GM12878 (cell line): ENCODE results near the gene CD84. TPM values are rescaled to one million over a fixed set of nuclear protein-coding genes. Genes with fewer than 3 reads are reported as not detected.

Experiments used
- ATAC-seq: fragments of 200-7000 bp; cut with Tn5 transposase; 3 replicates; pipeline ENCODE4 v1.9.1; 2020; ENCODE audit warnings: mild to moderate bottlenecking, moderate library complexity
- BruUV-seq: library from RNA; stranded (reverse); fragments of 400-500 nt; replicated peaks from 2 replicates; lab custom pipeline; 2021; lab: Mats Ljungman, UMichigan
- CTCF ChIA-PET: fragments of 300-600 bp; sonication (Branson Sonifier 250); formaldehyde crosslinking; extraction: SDS; loops from one replicate; lab custom pipeline; 2021; ENCODE audit warnings: inconsistent platforms; lab: Yijun Ruan, JAX
- POLR2A ChIA-PET: fragments of 350-600 bp; formaldehyde crosslinking; extraction: SDS; loops from one replicate; lab custom pipeline; 2021; ENCODE audit warnings: inconsistent platforms; lab: Charles Lee
- RAD21 ChIA-PET: fragments of 300-600 bp; sonication (Branson Sonifier 250); formaldehyde crosslinking; loops from one replicate; lab custom pipeline; 2023; ENCODE audit warnings: antibody characterized with exemption; ENCODE audit not compliant: unreplicated experiment; lab: Charles Lee
- SMC1A ChIA-PET: fragments of 300-600 bp; sonication (Branson Sonifier 250); formaldehyde crosslinking; loops from one replicate; lab custom pipeline; 2023; ENCODE audit not compliant: unreplicated experiment, uncharacterized antibody; lab: Charles Lee
- DNase-seq: peaks from one replicate; pipeline ENCODE4 v3.0.0-alpha.2; 2011; ENCODE audit warnings: low read depth, low spot score
- FAIRE-seq: peaks from 3 replicates; lab custom pipeline; 2011; peaks lifted over from hg19 to GRCh38; lab: Jason Lieb, UNC
- H2AFZ ChIP-seq: 2 replicates; pipeline ENCODE4 v1.6.0; 2011; ENCODE audit warnings: low read depth, low read length, control low read depth; ENCODE audit not compliant: control insufficient read depth
- H3K27ac ChIP-seq: 2 replicates; pipeline ENCODE4 v1.5.1; 2011; ENCODE audit warnings: control low read depth; ENCODE audit not compliant: control insufficient read depth, insufficient read depth
- H3K27me3 ChIP-seq, 2 experiments: replicated peaks in 1 of 2; 2 replicates each; pipeline versions ENCODE4 v1.6.0 to v1.6.1; 2011; ENCODE audit warnings: low read length in 1 of 2; ENCODE audit not compliant: control insufficient read depth in 2 of 2, insufficient read depth in 2 of 2
- H3K36me3 ChIP-seq, 2 experiments: 2 replicates each; pipeline ENCODE4 v1.5.1; 2011; ENCODE audit warnings: low read length in 1 of 2; ENCODE audit not compliant: control insufficient read depth in 2 of 2, insufficient read depth in 2 of 2
- H3K4me1 ChIP-seq: 2 replicates; pipeline ENCODE4 v1.6.1; 2011; ENCODE audit warnings: mild to moderate bottlenecking, low read length, moderate library complexity, mixed read lengths; ENCODE audit not compliant: control insufficient read depth, insufficient read depth
- H3K4me2 ChIP-seq: 2 replicates; pipeline ENCODE4 v1.6.0; 2011; ENCODE audit warnings: control low read depth; ENCODE audit not compliant: control insufficient read depth, insufficient read depth
- H3K4me3 ChIP-seq: fragments of 200-600 bp; sonication (generic); 2 replicates; pipeline ENCODE4 v1.5.1; 2016
- H3K79me2 ChIP-seq: 2 replicates; pipeline ENCODE4 v1.6.0; 2011; ENCODE audit warnings: low read length; ENCODE audit not compliant: control insufficient read depth, insufficient read depth
- H3K9ac ChIP-seq: 2 replicates; pipeline ENCODE4 v1.8.0; 2011; ENCODE audit warnings: low read length, control low read depth, mixed read lengths; ENCODE audit not compliant: control insufficient read depth, insufficient read depth
- H3K9me3 ChIP-seq: replicated peaks from 3 replicates; pipeline ENCODE4 v1.5.1; 2011; ENCODE audit warnings: mild to moderate bottlenecking, low read length; ENCODE audit not compliant: control insufficient read depth, insufficient read depth
- H4K20me1 ChIP-seq: 2 replicates; pipeline ENCODE4 v1.6.0; 2011; ENCODE audit not compliant: control insufficient read depth, insufficient read depth
- CEBPB ChIP-seq, 2 experiments: fragments of 150-350 bp in 1 of 2; IDR thresholded peaks; 2 replicates each; pipeline ENCODE4 v1.6.1; 2012 to 2014; ENCODE audit warnings: low read depth in 2 of 2, low read length in 2 of 2, borderline replicate concordance in 1 of 2, inconsistent platforms in 1 of 2
- IKZF1 ChIP-seq: fragments of 450-650 bp; conservative IDR thresholded peaks from 2 replicates; pipeline ENCODE4 v1.6.1; 2017; ENCODE audit warnings: antibody characterized with exemption, mild to moderate bottlenecking
- IKZF2 ChIP-seq, 2 experiments: fragments of 450-650 bp; IDR thresholded peaks; 2 replicates each; pipeline ENCODE4 v1.6.1; 2017; ENCODE audit warnings: mild to moderate bottlenecking in 2 of 2, moderate library complexity in 2 of 2
- IRF5 ChIP-seq: fragments of 450-650 bp; IDR thresholded peaks from 2 replicates; pipeline ENCODE4 v1.6.1; 2017; ENCODE audit warnings: borderline replicate concordance
- SMAD1 ChIP-seq: fragments of 450-650 bp; IDR thresholded peaks from 2 replicates; pipeline ENCODE4 v1.6.1; 2018; ENCODE audit warnings: mild to moderate bottlenecking, low read depth; ENCODE audit not compliant: partially characterized antibody
- WGBS: methylation state at CpG from one replicate; pipeline ENCODE4 v1.1.6; 2016; ENCODE audit warnings: low lambda C conversion rate; ENCODE audit not compliant: insufficient replicate concordance, insufficient coverage; ENCODE audit errors: missing lambda C conversion rate; 5-methylcytosine and 5-hydroxymethylcytosine counted together
- in situ Hi-C: fragments of 300-500 bp; cut with MboI; formaldehyde crosslinking; loops from 9 replicates; pipeline ENCODE4 v1.14.3; 2018; ENCODE audit warnings: mixed read lengths
- intact Hi-C: fragments of 100-400 bp; cut with micrococcal nuclease; formaldehyde crosslinking; loops from one replicate; pipeline ENCODE4 v1.14.2; 2022; ENCODE audit not compliant: unreplicated experiment
- polyA plus RNA-seq, 11 experiments: library from polyadenylated mRNA; depleted of rRNA in 4 of 11; unstranded in 6 of 11; stranded (reverse) in 5 of 11; fragments of >200 nt; fragmentation: Nextera tagmentation in 4 of 11; fragmentation: Illumina TruSeq in 1 of 11; extraction: Ambion mirVana in 4 of 11; extraction: Trizol in 1 of 11; gene quantifications; 1 replicate in 1 of 11; 2 replicates in 10 of 11; pipeline versions ENCODE4 v1.2.1 to v1.2.3, GENCODE V29; 2011 to 2016; ENCODE audit warnings: inconsistent platforms in 2 of 11, missing spikeins in 2 of 11, low read depth in 1 of 11
- total RNA-seq, 4 experiments: library from RNA; depleted of rRNA in 3 of 4; stranded (reverse); fragments of >200 nt in 3 of 4; fragmentation: Illumina TruSeq in 1 of 4; extraction: Trizol in 1 of 4; gene quantifications; 2 replicates each; pipeline versions ENCODE4 v1.2.1 to v1.2.3, GENCODE V29; 2013 to 2021

Gene CD84
- total and polyA plus RNA-seq, 10 of the 15 experiments (the other 5 are each of a cell fraction or from before 2014, with no cell fraction given) = 3.4 to 20.3 (median 11.7) TPM

- no TSS peak for BruUV-seq
- Histone ChIP-seq H3K9ac (peak overlapping the region; percentile 28), H3K27me3 (no peaks in the 10 kb centered on the region), H4K20me1 (no peaks in the 10 kb centered on the region), H2AFZ (no peak overlapping the region; the same call in 1 of the 2 replicates), H3K27ac (peak overlapping the region; percentile 97), H3K4me2 (peak overlapping the region; percentile 73), H3K4me1 (peaks cover 30% of the 10 kb centered on the region), H3K4me3 (peak overlapping the region; percentile 63), H3K36me3 (no peaks in the 10 kb centered on the region), H3K9me3 (no peaks in the 10 kb centered on the region), H3K79me2 (peaks cover 43% of the 10 kb centered on the region)
- SMC1A ChIA-PET = interaction anchor here (0.9 to 30.0 kb wide), 18 partner anchors 9 to 147 kb away, joined by 3 to 735 read pairs (median 8); partner anchors contain the start of gene SLAMF6
- in situ Hi-C loops (no loop called here), intact Hi-C loops (loop anchor here (2.0 kb wide), 1 partner anchor 30 kb away; no protein-coding TSS in a partner anchor)
- FAIRE-seq (no peak), ATAC-seq (peak; percentile 5; the same call in 1 of the 3 replicates), DNase-seq (no peak)
- CTCF ChIA-PET = interaction anchor here (0.8 to 7.1 kb wide), 10 partner anchors 12 to 167 kb away, joined by 3 to 121 read pairs (median 9); partner anchors contain the start of gene SLAMF6
- RAD21 ChIA-PET = interaction anchor here (0.8 to 11.0 kb wide), 13 partner anchors 9 to 147 kb away, joined by 3 to 292 read pairs (median 11); partner anchors contain the start of gene SLAMF6
- no peak for TF ChIP-seq CEBPB (IDR thresholded peaks at IDR 0.05; ENCODE audit: borderline replicate concordance in 1 of 2, low read depth in 2 of 2, low read length in 2 of 2)
- no peak for TF ChIP-seq IRF5
- peak in 1 of 2 experiments; percentile 29; a peak in 2 of 4 replicates for TF ChIP-seq IKZF2 (IDR thresholded peaks at IDR 0.05)
- TF ChIP-seq IKZF1 = 0 out of 2 replicates have a peak, but pooled peaks have one; percentile 29
- no peak for TF ChIP-seq SMAD1
- POLR2A ChIA-PET = interaction anchor here (1.0 to 7.4 kb wide), 17 partner anchors 8 to 314 kb away, joined by 3 to 76 read pairs (median 5); partner anchors contain the start of genes SLAMF1 and SLAMF6
- WGBS = 29% methylated on average over 1 of the region's 2 CpGs
Observed at GRCh38 chr1:160576884-160577283, 2.4 kb downstream of the CD84 start.
